ENCODE results near the gene MYO5C.

GRCh38 chr15:52317022-52317421 is 21.4 kb upstream of the MYO5C start:
- TF ChIP-seq CTCF (IDR thresholded peaks at IDR 0.05; ENCODE audit: insufficient read depth, low read depth, low read length), result no peak
- no peak for TF ChIP-seq EZH2 (IDR thresholded peaks at IDR 0.05; ENCODE audit: insufficient read depth, low read length)

All from astrocyte (in vitro differentiated cells and primary cell).